Spleen (tissue), 7 donors: ENCODE results near the gene TMCC1.

Experiments
- CTCF ChIP-seq, 11 experiments: fragments of 200-600 bp in 7 of 11; fragments of 450-650 bp in 4 of 11; sonication (generic) in 4 of 11; IDR thresholded peaks in 8 of 11; conservative IDR thresholded peaks in 3 of 11; 1 replicate in 7 of 11; 2 replicates in 4 of 11; pipeline versions ENCODE4 v1.4.0 to v1.8.0; 2016 to 2021; ENCODE audit warnings: antibody characterized with exemption in 11 of 11, inconsistent platforms in 4 of 11, mild to moderate bottlenecking in 1 of 11
- POLR2A ChIP-seq, 3 donors: fragments of 450-650 bp; IDR thresholded peaks; one replicate each; pipeline ENCODE4 v1.5.1; 2017; ENCODE audit warnings: antibody characterized with exemption in 3 of 3, mild to moderate bottlenecking in 1 of 3
- POLR2AphosphoS5 ChIP-seq, 3 donors: sonication (generic); formaldehyde crosslinking; IDR thresholded peaks; one replicate each; pipeline ENCODE4 v1.5.1; 2017; ENCODE audit warnings: antibody characterized with exemption in 3 of 3
- donor health status: DM: no; HTN: no; CAD: no; lungs with moderate emphysema.
- donor health status: DM: no; HTN: no; CAD: no.
- donor health status: DM: no; HTN: no; CAD: no.

- no peak for TF ChIP-seq POLR2AphosphoS5 (IDR thresholded peaks at IDR 0.05)
- no peak for TF ChIP-seq CTCF (IDR thresholded peaks at IDR 0.05 in 8 of 11, conservative IDR thresholded peaks at IDR 0.05 in 3 of 11)
- TF ChIP-seq POLR2A (IDR thresholded peaks at IDR 0.05), result no peak
Observed at GRCh38 chr3:129663930-129664646, 229.4 kb downstream of the TMCC1 start.
